Activated T-helper 1 cell treated with anti-CD3 and anti-CD28 coated beads, Interleukin-12 subunit alpha, Interleukin-12 subunit beta, Interleukin-2, Interleukin-4 antibody, amounts not matched to agents 30 ng/mL and 10 ng/mL and 1 ng/mL, durations not matched to agents 14 hours and 24 hours and 36 hours (primary cell): ENCODE measurements around the gene SNAP23. TPM values are rescaled to one million over a fixed set of nuclear protein-coding genes. Genes with fewer than 3 reads are reported as not detected.

Source experiments
- total RNA-seq: library from RNA; stranded (reverse); gene quantifications from 2 replicates; pipeline ENCODE4 v1.2.3, GENCODE V29; 2022

SNAP23 gene
- total RNA-seq, 1 donor from 2014 or later, result 73.8 TPM

Other genes starting within 250 kb of the SNAP23 start
- 13.0 and 15.2 TPM in 2 replicates for gene GANC, start 222.4 kb upstream of the SNAP23 start, total RNA-seq
- 42.3 and 46.2 TPM in 2 replicates for gene TMEM87A, start 222.2 kb upstream of the SNAP23 start, total RNA-seq
- 1.5 and 1.6 TPM in 2 replicates for gene CAPN3, start 136.1 kb upstream of the SNAP23 start, total RNA-seq
- gene ZNF106, start 4.5 kb upstream of the SNAP23 start, total RNA-seq, result 62.8 and 63.9 TPM in 2 replicates
- gene LRRC57, start 53.2 kb downstream of the SNAP23 start, total RNA-seq, result 19.9 TPM in 2 replicates
- gene HAUS2, start 53.2 kb downstream of the SNAP23 start, total RNA-seq, result 43.2 and 46.7 TPM in 2 replicates
- gene STARD9, start 80.0 kb downstream of the SNAP23 start, total RNA-seq, result 6.1 and 9.2 TPM in 2 replicates
- gene CDAN1, start 241.5 kb downstream of the SNAP23 start, total RNA-seq, result 24.0 and 26.7 TPM in 2 replicates